ENCODE results near the gene ATP1B3.

DNA sequence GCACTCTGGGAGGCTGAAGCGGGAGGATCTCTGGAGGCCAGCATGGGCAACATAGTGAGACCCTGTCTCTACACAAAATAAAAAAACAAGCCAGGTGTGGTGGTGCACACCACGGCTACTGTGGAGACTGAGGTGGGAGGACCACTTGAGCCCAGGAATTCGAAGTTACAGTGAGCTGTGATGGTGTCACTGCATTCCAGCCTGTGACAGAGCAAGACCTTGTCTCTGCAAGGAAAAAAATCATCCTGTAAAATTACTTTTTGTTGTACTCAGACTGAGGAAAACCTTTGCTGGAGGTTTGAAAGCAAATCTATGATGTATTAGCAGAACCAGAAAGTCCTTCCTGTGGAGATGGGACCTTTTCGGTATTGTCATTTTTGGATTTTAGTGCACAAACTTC is 63.3 kb downstream of the ATP1B3 start:
- no peak for TF ChIP-seq TEAD4 (IDR thresholded peaks at IDR 0.05; ENCODE audit: borderline replicate concordance, insufficient read depth)
- no peak for TF ChIP-seq POLR2AphosphoS5 (IDR thresholded peaks at IDR 0.05; ENCODE audit: low read depth, low read length)
- TF ChIP-seq MAX (IDR thresholded peaks at IDR 0.05; ENCODE audit: low read depth): no peak
- no peak for TF ChIP-seq RAD21 (IDR thresholded peaks at IDR 0.05; ENCODE audit: low read length)
- TF ChIP-seq, protein P1, sequence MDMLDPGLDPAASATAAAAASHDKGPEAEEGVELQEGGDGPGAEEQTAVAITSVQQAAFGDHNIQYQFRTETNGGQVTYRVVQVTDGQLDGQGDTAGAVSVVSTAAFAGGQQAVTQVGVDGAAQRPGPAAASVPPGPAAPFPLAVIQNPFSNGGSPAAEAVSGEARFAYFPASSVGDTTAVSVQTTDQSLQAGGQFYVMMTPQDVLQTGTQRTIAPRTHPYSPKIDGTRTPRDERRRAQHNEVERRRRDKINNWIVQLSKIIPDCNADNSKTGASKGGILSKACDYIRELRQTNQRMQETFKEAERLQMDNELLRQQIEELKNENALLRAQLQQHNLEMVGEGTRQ (IDR thresholded peaks at IDR 0.05; ENCODE audit: borderline replicate concordance, low read depth, low read length): no peak
- no peak for TF ChIP-seq REST (IDR thresholded peaks at IDR 0.05; ENCODE audit: low read depth, low read length)
- TF ChIP-seq NRF1 (IDR thresholded peaks at IDR 0.05; ENCODE audit: low read depth, low read length): no peak
- no peak for TF ChIP-seq TCF12 (IDR thresholded peaks at IDR 0.05)

Data from SK-N-SH (cell line).